ENCODE results near the gene MDFIC. TPM values are rescaled to one million over a fixed set of nuclear protein-coding genes. Genes with fewer than 3 reads are reported as not detected.

The MDFIC gene
- total and polyA plus RNA-seq, 2 of the 4 experiments (the other 2 are of a cell fraction), result 16.9 to 35.0 TPM

DNA sequence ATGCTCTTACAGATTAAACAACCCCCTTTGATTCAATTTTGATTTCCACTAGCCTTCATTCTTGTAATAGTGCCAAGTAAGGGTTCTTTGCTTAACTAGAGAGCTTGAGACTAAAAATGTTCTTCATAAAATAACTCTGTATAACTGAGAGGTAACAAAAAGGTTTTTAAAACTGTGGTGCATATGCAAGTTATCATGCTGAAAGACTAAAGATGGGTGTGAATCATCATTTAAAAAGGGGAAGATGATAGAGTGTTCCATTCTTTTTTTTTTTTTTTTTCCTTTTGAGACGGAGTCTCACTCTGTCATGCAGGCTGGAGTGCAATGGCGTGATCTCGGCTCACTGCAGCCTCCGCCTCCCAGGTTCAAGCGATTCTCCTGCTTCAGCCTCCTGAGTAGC lies 11.1 kb downstream of the MDFIC start:
- H2AK5ac ChIP-seq (ENCODE audit: low read depth, low read length), result no peak overlapping the region
- in situ Hi-C loops (cut with MboI; ENCODE audit: low sequenced_read_pairs) (no loop called here), intact Hi-C loops (cut with micrococcal nuclease) (no loop called here), dilution Hi-C loops (cut with HindIII; ENCODE audit: low sequenced_read_pairs, unreplicated experiment) (no loop called here)
- ChIA-PET CTCF (interaction anchor here (0.9 to 1.2 kb wide), 2 partner anchors 9 to 12 kb away, joined by 3 to 4 read pairs; no protein-coding TSS in a partner anchor), POLR2A (ENCODE audit: unreplicated experiment) (no interaction called here)
- H3K14ac ChIP-seq (replicated peaks; ENCODE audit: low read depth, low read length), result no peak overlapping the region
- no peak overlapping the region for H2AK9ac ChIP-seq (replicated peaks; ENCODE audit: low read depth, low read length, poor library complexity)
- no peak overlapping the region for H2BK5ac ChIP-seq (ENCODE audit: low read depth, low read length, poor library complexity, severe bottlenecking)
- no peaks in the 10 kb centered on the region for H3K27me3 ChIP-seq (ENCODE audit: control insufficient read depth, insufficient read depth, low read length)
- no peak overlapping the region for H3K4me2 ChIP-seq (ENCODE audit: low read depth, low read length)
- no peak overlapping the region for H3K18ac ChIP-seq (ENCODE audit: low read depth, low read length)
- H2AFZ ChIP-seq (replicated peaks; ENCODE audit: low read length, poor library complexity), result no peak overlapping the region
- no peak overlapping the region for H3K4ac ChIP-seq (ENCODE audit: low read depth, low read length)
- H2BK120ac ChIP-seq (ENCODE audit: low read depth, low read length), result no peak overlapping the region
- no CpG with 5 or more reads among the region's 5 CpGs for WGBS, 2 experiments (ENCODE audit: extremely low coverage in 2 of 2, insufficient read length in 1 of 2)
- no peak overlapping the region for H4K5ac ChIP-seq (ENCODE audit: low read depth, low read length)
- H3K9ac ChIP-seq (ENCODE audit: low read depth, low read length), result no peak overlapping the region
- H3K4me3 ChIP-seq (ENCODE audit: insufficient read depth, low read depth, low read length), result no peak overlapping the region
- no peak overlapping the region for H3K27ac ChIP-seq (ENCODE audit: insufficient read depth, low read length)
- no peak overlapping the region for H2BK15ac ChIP-seq (ENCODE audit: low read depth, low read length)
- H3K4me1 ChIP-seq (ENCODE audit: control insufficient read depth, insufficient read depth, low read length), result peaks cover 6% of the 10 kb centered on the region; the same call in 1 of the 2 replicates
- BruUV-seq (replicated peaks), result no TSS peak
- no peak overlapping the region for H3K23ac ChIP-seq (ENCODE audit: low read depth, low read length)
- H4K20me1 ChIP-seq (ENCODE audit: insufficient read depth, low read length), result peaks cover 6% of the 10 kb centered on the region; the same call in 1 of the 2 replicates
- H3K9me3 ChIP-seq (ENCODE audit: control insufficient read depth, insufficient read depth, low read length), result no peaks in the 10 kb centered on the region
- no peak overlapping the region for H2BK20ac ChIP-seq (ENCODE audit: low read depth, low read length)
- no peak overlapping the region for H4K91ac ChIP-seq (ENCODE audit: insufficient read depth, low read depth, low read length)
- peaks cover 30 to 47% of the 10 kb centered on the region in 2 experiments for H3K79me1 ChIP-seq (ENCODE audit: low read depth in 1 of 2, low read length in 2 of 2)
- no peak overlapping the region for H4K8ac ChIP-seq (ENCODE audit: low read depth in 2 of 2, low read length in 2 of 2)
- peaks cover 3% of the 10 kb centered on the region for H3K9me1 ChIP-seq (ENCODE audit: insufficient read depth, low read length)
- no peak for DNase-seq
- TF ChIP-seq, protein P1, sequence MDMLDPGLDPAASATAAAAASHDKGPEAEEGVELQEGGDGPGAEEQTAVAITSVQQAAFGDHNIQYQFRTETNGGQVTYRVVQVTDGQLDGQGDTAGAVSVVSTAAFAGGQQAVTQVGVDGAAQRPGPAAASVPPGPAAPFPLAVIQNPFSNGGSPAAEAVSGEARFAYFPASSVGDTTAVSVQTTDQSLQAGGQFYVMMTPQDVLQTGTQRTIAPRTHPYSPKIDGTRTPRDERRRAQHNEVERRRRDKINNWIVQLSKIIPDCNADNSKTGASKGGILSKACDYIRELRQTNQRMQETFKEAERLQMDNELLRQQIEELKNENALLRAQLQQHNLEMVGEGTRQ (IDR thresholded peaks at IDR 0.05; ENCODE audit: low read depth, low read length), result no peak
- no peak for TF ChIP-seq RAD21 (IDR thresholded peaks at IDR 0.05; ENCODE audit: low read length)
- no peak for TF ChIP-seq FOS (IDR thresholded peaks at IDR 0.05; ENCODE audit: low read depth, low read length)
- no peak for TF ChIP-seq MAFK (IDR thresholded peaks at IDR 0.05; ENCODE audit: low read depth, low read length)
- no peak for TF ChIP-seq NFE2L2 (IDR thresholded peaks at IDR 0.05; ENCODE audit: low read depth, low read length)
- no peak for TF ChIP-seq CEBPB (IDR thresholded peaks at IDR 0.05; ENCODE audit: low read depth, low read length)
- TF ChIP-seq BHLHE40 (IDR thresholded peaks at IDR 0.05; ENCODE audit: low read depth, low read length), result no peak
- TF ChIP-seq MAZ (IDR thresholded peaks at IDR 0.05; ENCODE audit: borderline replicate concordance, low read depth, low read length), result no peak
- no peak for TF ChIP-seq RFX5 (IDR thresholded peaks at IDR 0.05; ENCODE audit: low read depth, low read length)
- TF ChIP-seq MXI1 (IDR thresholded peaks at IDR 0.05; ENCODE audit: borderline replicate concordance, low read depth, low read length), result no peak
- no peak for TF ChIP-seq SMC3 (IDR thresholded peaks at IDR 0.05; ENCODE audit: low read depth, low read length)
- H3K56ac ChIP-seq (ENCODE audit: extremely low read depth, insufficient read depth, low read length), result no peak overlapping the region
- peaks cover 2% of the 10 kb centered on the region; the same call in 1 of the 2 replicates for H3K36me3 ChIP-seq (ENCODE audit: control insufficient read depth, insufficient read depth, low read length)
- ATAC-seq (ENCODE audit: low read depth), result no peak

Measured in IMR-90 (cell line).